ENCODE measurements around the gene KCNQ1OT1. TPM values are rescaled to one million over a fixed set of nuclear protein-coding genes. Genes with fewer than 3 reads are reported as not detected.
A peak's percentile ranks its signal among the peaks of the same experiment; 100 is the strongest.

Gene KCNQ1OT1
- total and polyA plus RNA-seq, 4 donors = 0.08 to 5.4 (median 1.2) TPM

DNA sequence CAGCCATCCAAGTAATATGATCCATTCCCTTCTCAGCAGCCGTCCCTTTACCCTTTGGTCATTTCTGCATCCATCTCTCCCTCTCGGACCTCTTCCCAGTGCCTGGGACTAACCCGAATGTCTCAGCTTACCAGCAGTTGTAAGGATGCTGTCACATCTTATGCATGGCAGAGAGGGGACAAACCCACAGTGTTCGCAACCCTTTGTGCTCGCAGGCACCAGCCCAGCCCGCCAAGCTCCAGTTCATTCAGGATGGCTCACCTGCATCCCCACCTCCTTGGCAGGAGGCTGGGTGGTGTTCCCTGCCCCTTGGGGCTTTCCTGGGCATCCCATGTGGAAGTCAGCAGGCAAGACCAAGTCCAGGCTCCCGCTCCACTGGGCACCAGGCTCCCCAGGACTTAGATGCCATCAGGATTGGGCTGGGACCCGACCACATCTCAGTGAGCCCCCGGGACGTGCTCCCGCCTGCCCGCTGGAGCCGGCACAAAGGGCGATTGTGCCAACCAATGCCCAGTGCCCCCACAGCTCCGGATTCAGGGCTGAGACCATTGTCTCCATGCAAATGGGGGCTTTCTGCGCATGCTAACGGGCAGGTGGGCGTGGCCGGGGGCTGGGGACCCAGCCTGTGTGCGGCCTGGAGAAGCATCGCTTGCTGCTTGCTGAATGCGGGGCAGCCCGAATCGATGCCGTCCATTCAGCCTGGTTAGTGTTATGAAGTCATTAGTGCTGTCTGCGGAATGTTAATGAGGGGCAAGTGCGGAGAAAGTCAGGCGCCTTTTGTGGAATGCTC is 108.6 kb downstream of the KCNQ1OT1 start:
- Histone ChIP-seq H3K4me3 (ENCODE audit: low read length in 2 of 2) (no peak overlapping the region), H3K9me3 (ENCODE audit: control insufficient read depth, low read length) (no peaks in the 10 kb centered on the region), H3K4me1 (ENCODE audit: control insufficient read depth in 1 of 2, insufficient read depth in 2 of 2, low read length in 2 of 2) (no peaks in the 10 kb centered on the region), H3K27ac (ENCODE audit: low read depth in 1 of 2, low read length in 2 of 2) (no peak overlapping the region), H3K27me3 (ENCODE audit: control insufficient read depth in 1 of 2, insufficient read depth in 2 of 2, low read length in 1 of 2) (no peaks in the 10 kb centered on the region), H3K36me3 (ENCODE audit: control insufficient read depth in 1 of 2, insufficient read depth in 2 of 2, low read length in 1 of 2) (no peaks in the 10 kb centered on the region)
- WGBS, 2 donors = 84 to 89% methylated on average over 28 of the region's 28 CpGs
- intact Hi-C loops (cut with DNase I) = no loop called here
- DNase-seq (peak; percentile 32 to 50), ATAC-seq (ENCODE audit: low FRiP score) (no peak)

DNA sequence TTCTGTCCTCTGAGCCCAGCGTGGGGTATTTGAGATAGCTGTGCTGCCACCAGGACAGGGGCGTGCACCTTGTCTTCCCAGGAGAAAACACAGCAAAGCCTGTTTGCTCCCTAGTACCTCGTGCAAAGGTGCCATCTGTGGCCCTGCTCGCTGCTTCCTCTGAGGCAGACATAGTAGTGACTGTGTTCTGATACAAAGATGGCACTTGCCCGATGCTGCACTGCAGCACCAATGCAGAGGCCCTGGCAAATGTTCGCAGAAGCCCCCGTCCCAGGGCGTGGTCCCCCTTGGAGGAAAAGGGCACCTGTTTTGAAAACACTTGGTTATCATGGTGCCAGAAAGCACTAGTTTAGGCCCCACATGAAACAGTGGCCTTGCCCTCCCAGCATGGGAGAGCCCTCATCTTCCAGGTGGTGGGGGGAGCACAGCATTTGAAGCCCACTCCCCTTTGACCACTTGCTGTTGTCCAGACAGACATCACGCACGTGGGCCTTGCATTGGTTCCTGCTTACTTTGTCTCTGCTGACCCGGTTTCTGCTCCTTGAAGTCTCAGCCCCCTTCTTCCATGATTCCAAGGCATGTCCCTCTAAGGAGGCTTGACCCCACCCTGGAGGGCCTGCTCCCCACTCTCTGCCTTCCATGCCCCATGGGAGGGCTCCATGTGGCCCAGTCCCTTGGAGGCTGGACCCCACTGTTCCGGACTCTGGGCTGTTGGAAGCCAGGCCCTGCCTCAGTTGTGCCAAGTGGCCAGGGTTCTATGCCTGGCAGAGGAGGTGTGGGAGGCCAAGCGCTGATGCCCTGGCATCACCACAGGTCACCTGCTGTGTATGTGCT is 109.4 kb downstream of the KCNQ1OT1 start:
- ATAC-seq (ENCODE audit: low FRiP score) = no peak
- peak; percentile 31 to 59 for DNase-seq
- intact Hi-C loops (cut with DNase I) = no loop called here
- no peak overlapping the region for H3K4me3 ChIP-seq (ENCODE audit: low read length in 2 of 2)
- 92 to 94% methylated on average over 13 of the region's 13 CpGs for WGBS, 2 donors
- H3K27me3 ChIP-seq (ENCODE audit: control insufficient read depth in 1 of 2, insufficient read depth in 2 of 2, low read length in 1 of 2) = no peaks in the 10 kb centered on the region
- no peaks in the 10 kb centered on the region for H3K4me1 ChIP-seq (ENCODE audit: control insufficient read depth in 1 of 2, insufficient read depth in 2 of 2, low read length in 2 of 2)
- H3K36me3 ChIP-seq (ENCODE audit: control insufficient read depth in 1 of 2, insufficient read depth in 2 of 2, low read length in 1 of 2) = no peaks in the 10 kb centered on the region
- H3K27ac ChIP-seq (ENCODE audit: low read depth in 1 of 2, low read length in 2 of 2) = no peak overlapping the region
- H3K9me3 ChIP-seq (ENCODE audit: control insufficient read depth, low read length) = no peaks in the 10 kb centered on the region

DNA sequence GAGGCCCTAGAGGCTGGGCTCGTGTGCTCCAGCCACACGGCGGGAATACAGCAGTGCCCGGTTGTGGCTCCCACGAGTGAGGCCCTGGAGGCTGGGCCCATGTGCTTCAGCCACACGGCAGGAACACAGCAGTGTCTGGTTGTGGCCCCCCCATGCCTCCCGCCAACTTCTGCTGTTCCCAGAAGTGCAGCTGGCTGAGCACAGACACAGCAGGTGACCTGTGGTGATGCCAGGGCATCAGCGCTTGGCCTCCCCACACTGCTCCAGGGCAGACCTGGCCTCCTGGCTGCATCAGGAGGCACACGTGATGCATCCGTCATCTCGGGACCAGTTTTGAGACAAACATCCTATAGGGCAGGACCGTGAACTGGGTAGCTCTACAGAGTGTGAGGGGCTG is 110.3 kb downstream of the KCNQ1OT1 start:
- Histone ChIP-seq H3K27ac (ENCODE audit: low read depth in 1 of 2, low read length in 2 of 2) (no peak overlapping the region), H3K4me3 (ENCODE audit: low read length in 2 of 2) (no peak overlapping the region), H3K9me3 (ENCODE audit: control insufficient read depth, low read length) (no peaks in the 10 kb centered on the region), H3K4me1 (ENCODE audit: control insufficient read depth in 1 of 2, insufficient read depth in 2 of 2, low read length in 2 of 2) (no peaks in the 10 kb centered on the region), H3K36me3 (ENCODE audit: control insufficient read depth in 1 of 2, insufficient read depth in 2 of 2, low read length in 1 of 2) (no peaks in the 10 kb centered on the region), H3K27me3 (ENCODE audit: control insufficient read depth in 1 of 2, insufficient read depth in 2 of 2, low read length in 1 of 2) (no peaks in the 10 kb centered on the region)
- DNase-seq (peak in 1 of 2 donors; percentile 60), ATAC-seq (ENCODE audit: low FRiP score) (no peak)
- WGBS, 2 donors = 89 to 92% methylated on average over 12 of the region's 12 CpGs
- intact Hi-C loops (cut with DNase I) = no loop called here

DNA sequence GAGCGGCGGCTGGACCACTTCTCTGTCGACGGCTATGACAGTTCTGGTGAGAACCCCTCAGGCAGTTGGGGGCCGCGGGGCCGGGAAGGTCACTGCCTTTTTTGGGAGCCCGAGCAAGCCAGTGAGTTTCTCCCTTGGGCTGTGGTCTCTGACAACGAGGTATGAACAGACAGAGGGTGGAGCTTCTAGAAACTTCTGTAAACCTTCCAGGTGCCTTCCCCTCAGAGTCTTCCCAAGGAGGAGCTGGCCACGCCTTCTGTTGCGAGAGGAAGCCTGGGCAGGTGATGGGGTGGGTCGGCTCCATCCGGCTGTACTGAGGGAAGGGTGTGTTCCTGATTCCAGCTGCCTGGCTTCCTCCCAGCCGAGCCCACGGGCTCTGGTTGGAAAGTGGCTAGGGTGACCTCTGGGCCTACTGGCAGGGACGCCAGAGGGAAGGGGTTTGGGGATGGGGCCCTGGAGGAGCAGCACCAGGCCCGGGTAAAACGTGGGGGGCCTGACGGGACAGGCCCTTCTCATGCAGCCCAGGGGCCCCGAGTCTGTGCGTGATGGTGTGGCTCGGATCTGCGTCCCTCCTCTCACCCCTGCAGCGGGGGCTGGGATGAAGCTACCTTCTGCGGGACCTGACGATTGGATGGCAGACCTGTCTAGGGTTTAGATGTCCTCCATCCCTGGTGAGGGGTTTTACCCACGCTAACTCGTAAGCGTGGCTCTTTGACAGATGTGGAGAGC is 110.8 kb downstream of the KCNQ1OT1 start:
- Histone ChIP-seq H3K4me1 (ENCODE audit: control insufficient read depth in 1 of 2, insufficient read depth in 2 of 2, low read length in 2 of 2) (no peaks in the 10 kb centered on the region), H3K36me3 (ENCODE audit: control insufficient read depth in 1 of 2, insufficient read depth in 2 of 2, low read length in 1 of 2) (no peaks in the 10 kb centered on the region), H3K4me3 (ENCODE audit: low read length in 2 of 2) (no peak overlapping the region), H3K27me3 (ENCODE audit: control insufficient read depth in 1 of 2, insufficient read depth in 2 of 2, low read length in 1 of 2) (no peaks in the 10 kb centered on the region), H3K27ac (ENCODE audit: low read depth in 1 of 2, low read length in 2 of 2) (no peak overlapping the region), H3K9me3 (ENCODE audit: control insufficient read depth, low read length) (no peaks in the 10 kb centered on the region)
- 92 to 94% methylated on average over 26 to 29 of the region's 29 CpGs for WGBS, 2 donors
- intact Hi-C loops (cut with DNase I) = no loop called here
- ATAC-seq (ENCODE audit: low FRiP score) (no peak), DNase-seq (peak; percentile 32 to 55)

DNA sequence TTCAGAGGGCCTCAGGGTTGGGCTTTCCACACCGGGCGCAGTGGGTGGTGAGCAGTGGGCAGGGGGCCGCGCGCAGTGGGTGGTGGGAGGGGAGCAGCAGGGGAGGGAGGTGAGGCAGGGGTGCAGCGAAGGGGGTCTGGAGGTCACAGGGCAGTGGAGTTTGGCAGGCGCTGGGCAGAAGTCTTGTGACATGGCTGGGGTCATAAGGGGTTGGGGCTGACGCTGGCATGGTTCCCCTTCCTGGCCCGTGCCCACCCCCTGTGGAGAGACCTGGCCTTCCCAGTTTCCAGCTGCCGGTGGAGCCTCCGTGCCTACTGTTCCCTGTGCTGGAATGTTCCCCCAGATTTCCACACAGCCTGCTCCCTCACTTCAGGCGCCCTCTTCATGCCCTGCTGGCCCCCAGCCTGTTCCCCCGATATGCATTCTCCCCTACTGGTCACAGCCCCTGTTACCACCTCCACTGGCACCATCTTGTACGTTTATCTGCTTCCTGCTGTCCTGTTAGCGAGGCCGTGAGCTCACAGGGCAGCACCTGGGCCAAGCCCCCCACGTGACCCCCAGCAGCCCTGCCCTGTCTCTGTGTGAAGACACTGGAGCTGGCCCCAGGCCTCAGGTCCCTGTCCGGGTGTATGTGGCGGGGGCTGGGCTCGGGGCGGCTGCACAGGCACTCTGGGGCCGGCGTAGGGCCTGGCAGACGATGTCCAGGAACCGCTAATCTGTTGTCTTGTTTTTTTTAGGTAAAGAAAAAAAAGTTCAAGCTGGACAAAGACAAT is 111.6 kb downstream of the KCNQ1OT1 start:
- ATAC-seq (ENCODE audit: low FRiP score) = no peak
- peak; percentile 33 to 61 for DNase-seq
- intact Hi-C loops (cut with DNase I) = no loop called here
- H3K27ac ChIP-seq (ENCODE audit: low read depth in 1 of 2, low read length in 2 of 2) = no peak overlapping the region
- H3K36me3 ChIP-seq (ENCODE audit: control insufficient read depth in 1 of 2, insufficient read depth in 2 of 2, low read length in 1 of 2) = no peaks in the 10 kb centered on the region
- no peaks in the 10 kb centered on the region for H3K4me1 ChIP-seq (ENCODE audit: control insufficient read depth in 1 of 2, insufficient read depth in 2 of 2, low read length in 2 of 2)
- no peaks in the 10 kb centered on the region for H3K9me3 ChIP-seq (ENCODE audit: control insufficient read depth, low read length)
- no peak overlapping the region for H3K4me3 ChIP-seq (ENCODE audit: low read length in 2 of 2)
- H3K27me3 ChIP-seq (ENCODE audit: control insufficient read depth in 1 of 2, insufficient read depth in 2 of 2, low read length in 1 of 2) = no peaks in the 10 kb centered on the region
- 90% methylated on average over 23 to 25 of the region's 25 CpGs for WGBS, 2 donors

DNA sequence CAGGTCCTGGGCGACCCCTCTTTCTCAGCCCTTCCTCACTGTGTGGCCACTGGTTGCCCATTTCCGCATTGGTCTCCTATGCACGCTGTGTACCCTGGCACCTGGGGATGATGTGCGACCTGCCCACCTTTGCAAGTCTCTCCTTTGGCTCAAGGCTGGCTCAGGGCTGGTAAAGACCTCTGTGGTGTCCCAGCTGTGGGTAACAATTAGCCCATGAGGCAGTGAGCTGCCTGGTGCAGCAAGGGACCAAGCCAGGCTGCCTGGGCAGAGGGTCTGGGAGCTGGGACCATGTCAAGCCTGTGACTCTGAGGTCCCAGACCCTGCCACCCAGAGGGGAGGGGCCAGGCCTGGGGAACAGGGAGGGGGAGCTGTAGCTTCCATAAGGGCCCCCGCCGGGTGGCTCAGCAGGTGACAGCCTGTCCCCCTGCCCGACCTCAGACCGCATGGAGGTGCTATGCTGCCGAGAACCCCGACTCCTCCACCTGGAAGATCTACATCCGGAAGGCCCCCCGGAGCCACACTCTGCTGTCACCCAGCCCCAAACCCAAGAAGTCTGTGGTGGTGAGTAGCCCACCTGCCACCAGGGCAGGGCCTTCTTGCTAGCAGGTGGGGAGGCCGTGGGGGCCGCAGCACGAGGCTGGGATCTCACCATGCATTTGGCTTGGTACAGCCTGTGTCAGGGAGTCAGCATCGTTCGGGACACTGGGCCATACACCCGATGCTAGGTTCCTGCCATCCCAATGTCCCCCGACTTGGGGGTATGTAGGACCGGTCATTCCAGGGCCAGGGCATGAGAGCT is 112.5 kb downstream of the KCNQ1OT1 start:
- DNase-seq (peak; percentile 33 to 51), ATAC-seq (ENCODE audit: low FRiP score) (no peak)
- 94 to 95% methylated on average over 20 of the region's 20 CpGs for WGBS, 2 donors
- no peaks in the 10 kb centered on the region for H3K4me1 ChIP-seq (ENCODE audit: control insufficient read depth in 1 of 2, insufficient read depth in 2 of 2, low read length in 2 of 2)
- H3K9me3 ChIP-seq (ENCODE audit: control insufficient read depth, low read length) = no peaks in the 10 kb centered on the region
- no peak overlapping the region for H3K27ac ChIP-seq (ENCODE audit: low read depth in 1 of 2, low read length in 2 of 2)
- H3K4me3 ChIP-seq (ENCODE audit: low read length in 2 of 2) = no peak overlapping the region
- no peaks in the 10 kb centered on the region for H3K36me3 ChIP-seq (ENCODE audit: control insufficient read depth in 1 of 2, insufficient read depth in 2 of 2, low read length in 1 of 2)
- no peaks in the 10 kb centered on the region for H3K27me3 ChIP-seq (ENCODE audit: control insufficient read depth in 1 of 2, insufficient read depth in 2 of 2, low read length in 1 of 2)
- intact Hi-C loops (cut with DNase I) = no loop called here

DNA sequence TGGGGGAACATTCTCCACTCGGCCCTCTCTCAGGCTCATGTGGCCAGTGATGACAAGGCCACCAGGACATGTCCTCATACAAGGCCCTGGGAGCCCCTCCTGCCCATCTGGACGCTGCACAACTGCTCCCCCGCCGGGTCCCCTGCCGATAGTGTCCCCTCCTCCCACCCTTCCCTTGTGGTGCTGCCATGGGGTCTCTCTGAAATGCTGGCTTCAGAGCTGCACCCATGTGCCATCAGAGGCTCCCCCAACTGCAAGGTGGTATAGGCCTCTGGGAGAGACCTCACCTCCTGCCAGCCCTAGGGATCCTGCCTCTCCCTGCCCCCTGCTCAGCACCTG is 113.0 kb downstream of the KCNQ1OT1 start:
- intact Hi-C loops (cut with DNase I) = no loop called here
- Histone ChIP-seq H3K4me3 (ENCODE audit: low read length in 2 of 2) (no peak overlapping the region), H3K27ac (ENCODE audit: low read depth in 1 of 2, low read length in 2 of 2) (no peak overlapping the region), H3K36me3 (ENCODE audit: control insufficient read depth in 1 of 2, insufficient read depth in 2 of 2, low read length in 1 of 2) (no peaks in the 10 kb centered on the region), H3K9me3 (ENCODE audit: control insufficient read depth, low read length) (no peaks in the 10 kb centered on the region), H3K4me1 (ENCODE audit: control insufficient read depth in 1 of 2, insufficient read depth in 2 of 2, low read length in 2 of 2) (no peaks in the 10 kb centered on the region), H3K27me3 (ENCODE audit: control insufficient read depth in 1 of 2, insufficient read depth in 2 of 2, low read length in 1 of 2) (no peaks in the 10 kb centered on the region)
- ATAC-seq (ENCODE audit: low FRiP score) (no peak), DNase-seq (peak; percentile 24 to 39)
- WGBS, 2 donors = 88 to 91% methylated on average over 5 of the region's 5 CpGs

Measured in aorta (tissue), 5 donors.